ENCODE results near the gene ANKRD33B.
"Not testable (repeated sequence)": the region's sequence is repeated elsewhere in the genome, so short reads cannot be mapped to it uniquely, and the experiment has no call there.

The ANKRD33B gene

DNA sequence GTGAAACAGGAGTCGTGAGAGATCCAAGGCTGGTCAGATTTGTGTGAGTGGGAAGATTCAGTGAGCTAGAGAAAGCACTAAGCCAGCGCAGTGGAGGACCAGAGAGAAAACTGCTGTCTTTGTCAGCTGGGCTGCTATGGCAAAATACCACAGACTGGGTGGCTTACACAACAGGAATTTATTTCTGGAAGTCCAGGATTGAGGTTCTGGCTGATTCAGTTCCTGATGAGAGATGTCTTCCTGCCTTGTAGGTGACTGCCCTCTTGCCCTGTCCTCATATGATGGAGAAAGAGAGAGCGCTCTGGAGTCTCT, 24.2 kb upstream of the ANKRD33B start:
- no peak overlapping the region for H3K9ac ChIP-seq (ENCODE audit: low read length)
- peaks cover 3% of the 10 kb centered on the region for H3K27me3 ChIP-seq (ENCODE audit: control insufficient read depth, insufficient read depth, low read length)
- H3K4me1 ChIP-seq (ENCODE audit: control insufficient read depth, insufficient read depth, low read length): no peaks in the 10 kb centered on the region
- H3K4me3 ChIP-seq (ENCODE audit: low read length): no peak overlapping the region
- no peak overlapping the region for H3K27ac ChIP-seq (ENCODE audit: low read depth, low read length)
- H3K36me3 ChIP-seq (ENCODE audit: control insufficient read depth, insufficient read depth, low read length): no peaks in the 10 kb centered on the region

DNA sequence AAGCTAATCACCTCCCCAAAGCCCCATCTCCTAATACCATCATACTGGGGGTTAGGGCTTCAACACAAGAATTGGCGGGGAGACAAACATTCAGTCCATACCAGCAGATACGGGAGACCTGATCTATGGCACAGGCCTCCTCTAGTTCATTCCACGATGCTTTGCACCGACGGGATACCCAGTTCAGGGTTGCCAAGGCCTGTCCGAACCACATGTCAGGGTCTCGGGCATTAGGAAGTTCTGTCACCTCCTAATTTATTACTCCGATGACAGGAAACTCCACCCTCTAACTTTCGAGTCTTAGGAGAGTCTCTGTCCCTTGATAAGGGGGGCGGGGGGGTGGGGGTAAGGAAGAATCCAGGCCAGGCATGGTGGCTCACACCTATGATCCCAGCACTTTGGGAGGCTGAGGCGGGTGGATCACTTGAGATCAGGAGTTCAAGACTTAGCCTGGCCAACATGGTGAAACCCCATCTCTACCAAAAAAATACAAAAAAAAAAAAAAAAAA, 23.8 kb upstream of the ANKRD33B start:
- Histone ChIP-seq H3K27ac (ENCODE audit: low read depth, low read length) (no peak overlapping the region), H3K9ac (ENCODE audit: low read length) (no peak overlapping the region), H3K4me1 (ENCODE audit: control insufficient read depth, insufficient read depth, low read length) (no peaks in the 10 kb centered on the region), H3K4me3 (ENCODE audit: low read length) (no peak overlapping the region), H3K27me3 (ENCODE audit: control insufficient read depth, insufficient read depth, low read length) (peaks cover 3% of the 10 kb centered on the region), H3K36me3 (ENCODE audit: control insufficient read depth, insufficient read depth, low read length) (no peaks in the 10 kb centered on the region)

DNA sequence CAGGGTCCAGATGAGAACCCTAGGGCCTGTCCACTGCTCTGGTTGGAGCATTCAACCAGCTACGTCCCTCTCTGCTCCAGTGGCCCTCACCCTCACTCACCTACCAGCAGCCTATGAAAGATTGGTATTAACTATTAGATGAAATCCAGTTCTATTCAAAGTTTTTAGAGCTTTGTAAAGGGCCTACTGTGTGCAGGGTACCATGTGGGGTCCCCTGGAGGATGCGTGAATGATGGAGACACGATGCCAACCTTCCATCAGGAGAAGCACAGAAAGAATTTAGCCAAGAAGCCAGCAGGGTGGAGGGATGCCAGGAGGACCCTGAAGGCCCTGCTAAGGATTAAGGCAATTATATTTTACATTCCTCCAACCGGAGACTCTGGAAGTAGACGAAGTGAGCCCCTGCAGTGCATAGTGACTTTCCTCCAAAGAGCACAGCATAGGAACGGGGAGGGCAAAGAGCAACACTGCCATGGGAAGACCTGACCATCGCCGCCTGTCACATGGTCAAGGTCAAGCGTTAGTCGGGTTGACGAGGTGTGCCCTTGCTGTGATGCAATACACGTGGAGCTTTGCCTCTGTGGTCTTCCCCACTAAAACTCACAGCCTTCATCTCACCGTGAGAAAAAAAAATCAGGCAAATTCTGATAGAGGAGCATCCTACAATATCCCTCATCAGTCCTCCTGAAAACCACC, 22.8 kb upstream of the ANKRD33B start:
- no peak overlapping the region for H3K9ac ChIP-seq (ENCODE audit: low read length)
- H3K36me3 ChIP-seq (ENCODE audit: control insufficient read depth, insufficient read depth, low read length): no peaks in the 10 kb centered on the region
- no peak overlapping the region for H3K27ac ChIP-seq (ENCODE audit: low read depth, low read length)
- H3K4me1 ChIP-seq (ENCODE audit: control insufficient read depth, insufficient read depth, low read length): no peaks in the 10 kb centered on the region
- H3K27me3 ChIP-seq (ENCODE audit: control insufficient read depth, insufficient read depth, low read length): peaks cover 3% of the 10 kb centered on the region
- no peak overlapping the region for H3K4me3 ChIP-seq (ENCODE audit: low read length)

GRCh38 chr5:10542055-10542550, 21.8 kb upstream of the ANKRD33B start:
- peaks cover 3% of the 10 kb centered on the region for H3K27me3 ChIP-seq (ENCODE audit: control insufficient read depth, insufficient read depth, low read length)
- H3K9ac ChIP-seq (ENCODE audit: low read length): no peak overlapping the region
- H3K4me1 ChIP-seq (ENCODE audit: control insufficient read depth, insufficient read depth, low read length): no peaks in the 10 kb centered on the region
- no peak overlapping the region for H3K4me3 ChIP-seq (ENCODE audit: low read length)
- no peak overlapping the region for H3K27ac ChIP-seq (ENCODE audit: low read depth, low read length)
- H3K36me3 ChIP-seq (ENCODE audit: control insufficient read depth, insufficient read depth, low read length): no peaks in the 10 kb centered on the region

DNA sequence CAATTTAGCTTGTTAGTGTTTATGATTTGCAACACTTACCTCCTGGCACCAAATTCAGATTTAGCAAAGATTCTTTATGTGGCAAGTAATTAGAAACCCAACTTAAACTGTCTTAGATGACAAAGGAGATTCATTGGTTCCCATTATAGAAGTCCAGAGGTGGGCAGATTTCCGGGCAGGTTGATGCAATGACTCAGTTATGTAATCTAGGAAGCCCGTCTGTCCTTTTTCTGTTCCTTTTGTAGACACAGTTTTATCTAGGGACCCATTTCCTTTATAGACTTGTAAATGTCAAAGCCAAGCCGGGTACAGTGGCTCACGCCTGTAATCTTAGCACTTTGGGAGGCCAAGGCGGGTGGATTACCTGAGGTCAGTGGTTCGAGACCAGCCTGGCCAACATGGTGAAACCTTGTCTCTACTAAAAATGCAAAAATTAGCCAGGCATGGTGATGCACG, 20.3 kb upstream of the ANKRD33B start:
- Histone ChIP-seq H3K9ac (ENCODE audit: low read length) (no peak overlapping the region), H3K27me3 (ENCODE audit: control insufficient read depth, insufficient read depth, low read length) (peaks cover 3% of the 10 kb centered on the region), H3K4me1 (ENCODE audit: control insufficient read depth, insufficient read depth, low read length) (no peaks in the 10 kb centered on the region), H3K27ac (ENCODE audit: low read depth, low read length) (no peak overlapping the region), H3K4me3 (ENCODE audit: low read length) (no peak overlapping the region), H3K36me3 (ENCODE audit: control insufficient read depth, insufficient read depth, low read length) (no peaks in the 10 kb centered on the region)

- H3K27me3 ChIP-seq (ENCODE audit: control insufficient read depth, insufficient read depth, low read length): peaks cover 3% of the 10 kb centered on the region
- H3K36me3 ChIP-seq (ENCODE audit: control insufficient read depth, insufficient read depth, low read length): no peaks in the 10 kb centered on the region
- no peak overlapping the region for H3K9ac ChIP-seq (ENCODE audit: low read length)
- no peak overlapping the region for H3K27ac ChIP-seq (ENCODE audit: low read depth, low read length)
- no peaks in the 10 kb centered on the region for H3K4me1 ChIP-seq (ENCODE audit: control insufficient read depth, insufficient read depth, low read length)
- H3K4me3 ChIP-seq (ENCODE audit: low read length): no peak overlapping the region
These were observed 18.8 kb upstream of the ANKRD33B start for GRCh38 chr5:10545084-10545483.

DNA sequence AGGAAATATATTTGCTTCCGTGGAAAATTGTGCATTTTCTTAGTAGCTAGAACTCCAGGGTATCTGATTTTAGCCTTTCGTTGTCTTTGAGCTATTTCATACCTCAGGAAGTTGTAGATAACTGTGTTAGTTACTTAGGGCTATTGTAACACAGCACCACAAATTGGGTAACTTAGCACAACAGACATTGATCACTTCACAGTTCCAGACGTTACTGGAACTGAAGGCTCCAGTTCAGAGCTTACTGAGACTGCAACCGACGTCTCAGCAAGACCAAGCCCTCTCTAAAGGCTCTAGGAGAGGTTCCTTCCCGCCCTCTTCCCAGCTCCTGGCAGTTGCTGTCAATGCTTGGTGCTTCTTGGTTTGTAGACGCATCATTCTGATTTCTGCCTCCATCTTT, 17.7 kb upstream of the ANKRD33B start:
- Histone ChIP-seq H3K36me3 (ENCODE audit: control insufficient read depth, insufficient read depth, low read length) (no peaks in the 10 kb centered on the region), H3K27ac (ENCODE audit: low read depth, low read length) (no peak overlapping the region), H3K9ac (ENCODE audit: low read length) (no peak overlapping the region), H3K4me3 (ENCODE audit: low read length) (no peak overlapping the region), H3K27me3 (ENCODE audit: control insufficient read depth, insufficient read depth, low read length) (peaks cover 2% of the 10 kb centered on the region), H3K4me1 (ENCODE audit: control insufficient read depth, insufficient read depth, low read length) (no peaks in the 10 kb centered on the region)

GRCh38 chr5:10548418-10549122, 15.3 kb upstream of the ANKRD33B start:
- no peak overlapping the region for H3K27ac ChIP-seq (ENCODE audit: low read depth, low read length)
- no peaks in the 10 kb centered on the region for H3K4me1 ChIP-seq (ENCODE audit: control insufficient read depth, insufficient read depth, low read length)
- H3K9ac ChIP-seq (ENCODE audit: low read length): no peak overlapping the region
- H3K27me3 ChIP-seq (ENCODE audit: control insufficient read depth, insufficient read depth, low read length): no peaks in the 10 kb centered on the region
- no peaks in the 10 kb centered on the region for H3K36me3 ChIP-seq (ENCODE audit: control insufficient read depth, insufficient read depth, low read length)
- no peak overlapping the region for H3K4me3 ChIP-seq (ENCODE audit: low read length)

- H3K36me3 ChIP-seq (ENCODE audit: control insufficient read depth, insufficient read depth, low read length); H3K4me3 ChIP-seq (ENCODE audit: low read length); H3K9ac ChIP-seq (ENCODE audit: low read length); H3K27me3 ChIP-seq (ENCODE audit: control insufficient read depth, insufficient read depth, low read length); H3K27ac ChIP-seq (ENCODE audit: low read depth, low read length); H3K4me1 ChIP-seq (ENCODE audit: control insufficient read depth, insufficient read depth, low read length): not testable (repeated sequence)
These were observed 14.8 kb upstream of the ANKRD33B start for GRCh38 chr5:10549123-10549514.

DNA sequence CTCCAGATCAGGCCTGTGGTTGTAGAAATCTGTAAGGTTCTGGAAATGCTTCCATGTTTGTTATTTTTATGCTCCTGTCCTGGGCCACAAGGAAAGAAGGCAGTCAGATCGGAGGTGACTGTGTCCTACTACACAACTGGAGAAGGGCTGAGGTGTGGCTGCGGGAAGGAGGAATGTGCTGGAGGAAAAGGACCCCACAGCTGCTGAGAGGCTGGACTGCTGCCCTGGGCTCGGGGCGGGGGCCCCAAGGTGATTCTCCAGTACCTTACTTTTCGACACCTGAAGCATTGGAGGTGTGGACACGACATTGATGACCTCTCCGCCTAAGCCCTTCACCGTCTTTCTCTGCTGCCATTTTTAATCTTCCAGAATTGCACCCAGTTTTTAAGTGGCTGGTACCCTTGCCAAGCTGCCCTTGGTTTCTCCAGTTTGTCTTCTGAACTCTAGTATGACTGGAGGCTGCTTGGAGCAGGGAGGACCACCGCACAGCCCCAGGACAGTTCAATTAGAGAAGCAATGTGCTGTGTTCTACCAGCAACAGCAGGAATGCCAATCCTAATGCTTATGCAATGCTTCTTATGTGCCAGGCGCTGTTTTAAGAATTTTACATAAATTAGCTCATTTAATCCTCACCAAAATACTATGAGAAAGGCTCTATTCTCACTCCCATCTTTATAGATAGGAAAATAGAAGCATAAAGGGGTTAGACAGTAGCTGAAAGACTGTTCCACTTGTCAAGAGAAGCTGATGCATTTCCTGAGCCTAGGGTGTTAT, 13.5 kb upstream of the ANKRD33B start:
- Histone ChIP-seq H3K36me3 (ENCODE audit: control insufficient read depth, insufficient read depth, low read length) (no peaks in the 10 kb centered on the region), H3K27me3 (ENCODE audit: control insufficient read depth, insufficient read depth, low read length) (peaks cover 1% of the 10 kb centered on the region), H3K27ac (ENCODE audit: low read depth, low read length) (no peak overlapping the region), H3K9ac (ENCODE audit: low read length) (no peak overlapping the region), H3K4me3 (ENCODE audit: low read length) (no peak overlapping the region), H3K4me1 (ENCODE audit: control insufficient read depth, insufficient read depth, low read length) (no peaks in the 10 kb centered on the region)

DNA sequence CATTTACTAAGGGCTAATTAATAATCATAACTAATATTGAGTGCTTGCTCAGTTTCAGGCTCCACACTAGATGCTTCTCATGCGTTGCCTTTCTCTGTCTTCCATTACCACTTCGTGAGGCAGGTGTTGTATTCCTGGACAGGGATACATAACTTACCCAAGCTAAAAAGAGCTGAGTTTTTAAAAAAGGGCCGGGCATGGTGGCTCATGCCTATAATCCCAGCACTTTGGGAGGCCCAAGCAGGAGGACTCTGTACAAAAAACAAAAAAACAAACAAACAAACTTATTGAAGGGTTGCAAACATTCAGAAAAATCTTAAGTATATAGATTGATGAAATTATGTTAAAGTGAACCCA, 12.1 kb upstream of the ANKRD33B start:
- no peak overlapping the region for H3K4me3 ChIP-seq (ENCODE audit: low read length)
- peaks cover 2% of the 10 kb centered on the region for H3K27me3 ChIP-seq (ENCODE audit: control insufficient read depth, insufficient read depth, low read length)
- H3K27ac ChIP-seq (ENCODE audit: low read depth, low read length): peak overlapping the region; percentile 18

More for the DNA sequence above, 12.1 kb upstream of the ANKRD33B start:
- no peak overlapping the region for H3K9ac ChIP-seq (ENCODE audit: low read length)
- no peaks in the 10 kb centered on the region for H3K4me1 ChIP-seq (ENCODE audit: control insufficient read depth, insufficient read depth, low read length)
- H3K36me3 ChIP-seq (ENCODE audit: control insufficient read depth, insufficient read depth, low read length): no peaks in the 10 kb centered on the region

Data from rectal smooth muscle tissue (tissue), 1 donor.